H9 (cell line): ENCODE data around the gene JARID2. TPM values are rescaled to one million over a fixed set of nuclear protein-coding genes. Genes with fewer than 3 reads are reported as not detected.

Experiments used
- DNase-seq: peaks from one replicate; pipeline ENCODE4 v3.0.0-alpha.2; 2017
- H2AFZ ChIP-seq: one replicate; pipeline ENCODE4 v1.6.1; 2013; ENCODE audit warnings: mild to moderate bottlenecking, low read length, control low read depth, moderate library complexity
- H2AK5ac ChIP-seq: 2 replicates; pipeline ENCODE4 v1.6.1; 2013; ENCODE audit warnings: low read length, control low read depth, mixed read lengths; ENCODE audit not compliant: insufficient read length
- H2BK120ac ChIP-seq: one replicate; pipeline ENCODE4 v1.6.1; 2013; ENCODE audit warnings: low read depth, mild to moderate bottlenecking, low read length, control low read depth, inconsistent platforms; ENCODE audit not compliant: poor library complexity, severe bottlenecking
- H2BK12ac ChIP-seq: 2 replicates; pipeline ENCODE4 v1.6.1; 2013; ENCODE audit warnings: low read length, control low read depth, mixed read lengths, low read depth; ENCODE audit not compliant: insufficient read length
- H2BK15ac ChIP-seq: 2 replicates; pipeline ENCODE4 v1.6.1; 2013; ENCODE audit warnings: low read depth, low read length, control low read depth
- H2BK20ac ChIP-seq: one replicate; pipeline ENCODE4 v1.6.1; 2013; ENCODE audit warnings: low read depth, mild to moderate bottlenecking, low read length, control low read depth, inconsistent platforms; ENCODE audit not compliant: poor library complexity, severe bottlenecking
- H2BK5ac ChIP-seq: 2 replicates; pipeline ENCODE4 v1.6.1; 2013; ENCODE audit warnings: low read length, control low read depth, mixed read lengths; ENCODE audit not compliant: insufficient read length
- H3K14ac ChIP-seq: 2 replicates; pipeline ENCODE4 v1.6.1; 2013; ENCODE audit warnings: low read length, control low read depth; ENCODE audit not compliant: insufficient read depth
- H3K18ac ChIP-seq: 2 replicates; pipeline ENCODE4 v1.6.1; 2013; ENCODE audit warnings: low read depth, mild to moderate bottlenecking, mixed read lengths, low read length, control low read depth; ENCODE audit not compliant: insufficient read length
- H3K23ac ChIP-seq: 2 replicates; pipeline ENCODE4 v1.6.1; 2013; ENCODE audit warnings: low read length, control low read depth, mixed read lengths, low read depth; ENCODE audit not compliant: insufficient read length
- H3K23me2 ChIP-seq: 2 replicates; pipeline ENCODE4 v1.6.1; 2013; ENCODE audit warnings: low read depth, mild to moderate bottlenecking, mixed read lengths, low read length, control low read depth; ENCODE audit not compliant: insufficient read length, poor library complexity, severe bottlenecking
- H3K27ac ChIP-seq: 2 replicates; pipeline ENCODE4 v1.5.1; 2013; ENCODE audit warnings: low read length, control low read depth, mixed read lengths, low read depth; ENCODE audit not compliant: insufficient read length
- H3K27me3 ChIP-seq: 2 replicates; pipeline ENCODE4 v1.6.1; 2013; ENCODE audit warnings: low read length, control low read depth, inconsistent platforms; ENCODE audit not compliant: insufficient read depth
- H3K4ac ChIP-seq: 2 replicates; pipeline ENCODE4 v1.6.1; 2013; ENCODE audit warnings: low read depth, mild to moderate bottlenecking, control low read depth, inconsistent platforms, low read length, moderate library complexity
- H3K4me1 ChIP-seq: 2 replicates; pipeline ENCODE4 v1.6.1; 2013; ENCODE audit warnings: low read length, control low read depth, inconsistent platforms; ENCODE audit not compliant: insufficient read depth
- H3K4me2 ChIP-seq: 2 replicates; pipeline ENCODE4 v1.6.1; 2013; ENCODE audit warnings: low read length, control low read depth, mixed read lengths; ENCODE audit not compliant: insufficient read length, insufficient read depth
- H3K56ac ChIP-seq: 2 replicates; pipeline ENCODE4 v1.6.1; 2013; ENCODE audit warnings: low read depth, mild to moderate bottlenecking, mixed read lengths, low read length, control low read depth; ENCODE audit not compliant: insufficient read length
- H3K79me1 ChIP-seq: 2 replicates; pipeline ENCODE4 v1.6.1; 2013; ENCODE audit warnings: low read depth, mild to moderate bottlenecking, moderate library complexity, low read length, control low read depth, inconsistent platforms; ENCODE audit not compliant: insufficient read depth, poor library complexity, severe bottlenecking
- H3K79me2 ChIP-seq: 2 replicates; pipeline ENCODE4 v1.6.1; 2013; ENCODE audit warnings: low read length, control low read depth, inconsistent platforms; ENCODE audit not compliant: insufficient read depth
- H3K9ac ChIP-seq: 2 replicates; pipeline ENCODE4 v1.6.1; 2013; ENCODE audit warnings: low read length, control low read depth, mixed read lengths; ENCODE audit not compliant: insufficient read length; ENCODE audit errors: extremely low read depth
- H3K9me3 ChIP-seq: one replicate; pipeline ENCODE4 v1.6.1; 2013; ENCODE audit warnings: low read depth, low read length, inconsistent platforms; ENCODE audit not compliant: control insufficient read depth
- H3T11ph ChIP-seq: one replicate; pipeline ENCODE4 v1.6.1; 2013; ENCODE audit warnings: mild to moderate bottlenecking, low read length, control low read depth, inconsistent platforms
- H4K20me1 ChIP-seq: one replicate; pipeline ENCODE4 v1.6.1; 2013; ENCODE audit not compliant: control insufficient read depth, insufficient read length, insufficient read depth
- H4K5ac ChIP-seq: 2 replicates; pipeline ENCODE4 v1.6.1; 2013; ENCODE audit warnings: low read depth, mild to moderate bottlenecking, mixed read lengths, low read length, control low read depth; ENCODE audit not compliant: insufficient read length
- H4K8ac ChIP-seq: replicated peaks from 2 replicates; pipeline ENCODE4 v1.6.1; 2013; ENCODE audit warnings: low read length, control low read depth, mixed read lengths, low read depth; ENCODE audit not compliant: insufficient read length
- H4K91ac ChIP-seq: 2 replicates; pipeline ENCODE4 v1.6.1; 2013; ENCODE audit warnings: low read depth, mild to moderate bottlenecking, moderate library complexity, mixed read lengths, low read length, control low read depth; ENCODE audit not compliant: insufficient read length
- H3K27ac Mint-ChIP-seq, 3 experiments: 2 replicates in 2 of 3; 3 replicates in 1 of 3; pipeline ENCODE4 v1.8.0; 2020 to 2021; ENCODE audit warnings: mixed read lengths in 3 of 3, mild to moderate bottlenecking in 1 of 3, moderate library complexity in 1 of 3
- H3K27me3 Mint-ChIP-seq: 2 replicates; pipeline ENCODE4 v1.8.0; 2021; ENCODE audit warnings: low read depth, mild to moderate bottlenecking, moderate library complexity, mixed read lengths
- H3K36me3 Mint-ChIP-seq, 3 experiments: 2 replicates in 2 of 3; 3 replicates in 1 of 3; pipeline ENCODE4 v1.8.0; 2020 to 2021; ENCODE audit warnings: low read depth in 3 of 3, mixed read lengths in 3 of 3; ENCODE audit not compliant: insufficient read depth in 1 of 3
- H3K4me1 Mint-ChIP-seq, 2 experiments: 2 replicates each; pipeline ENCODE4 v1.8.0; 2020; ENCODE audit warnings: mixed read lengths in 2 of 2
- H3K4me3 Mint-ChIP-seq, 2 experiments: 2 replicates in 1 of 2; 3 replicates in 1 of 2; pipeline ENCODE4 v1.8.0; 2020 to 2021; ENCODE audit warnings: mild to moderate bottlenecking in 2 of 2, mixed read lengths in 2 of 2, moderate library complexity in 1 of 2
- H3K9me3 Mint-ChIP-seq, 2 experiments: 2 replicates in 1 of 2; 3 replicates in 1 of 2; pipeline ENCODE4 v1.8.0; 2020; ENCODE audit warnings: mild to moderate bottlenecking in 2 of 2, mixed read lengths in 2 of 2, moderate library complexity in 1 of 2
- WGBS: extraction: QIAGEN DNeasy Blood & Tissue Kit; methylation state at CpG from one replicate; pipeline ENCODE4 v1.1.7; 2013; ENCODE audit warnings: missing lambda C conversion rate, low lambda C conversion rate, mixed read lengths; ENCODE audit not compliant: insufficient read length; ENCODE audit errors: extremely low coverage; 5-methylcytosine and 5-hydroxymethylcytosine counted together
- total RNA-seq: library from RNA; stranded (reverse); gene quantifications from 2 replicates; pipeline ENCODE4 v1.2.1, GENCODE V29; 2021
- TF ChIP-seq, protein P1 (sequence below): fragments of 200-600 bp; sonication (generic); conservative IDR thresholded peaks from 3 replicates; pipeline ENCODE4 v1.8.0; 2021; ENCODE audit warnings: antibody characterized with exemption, mild to moderate bottlenecking

Gene JARID2
- total RNA-seq, 1 experiment from 2014 or later = 174 TPM

DNA sequence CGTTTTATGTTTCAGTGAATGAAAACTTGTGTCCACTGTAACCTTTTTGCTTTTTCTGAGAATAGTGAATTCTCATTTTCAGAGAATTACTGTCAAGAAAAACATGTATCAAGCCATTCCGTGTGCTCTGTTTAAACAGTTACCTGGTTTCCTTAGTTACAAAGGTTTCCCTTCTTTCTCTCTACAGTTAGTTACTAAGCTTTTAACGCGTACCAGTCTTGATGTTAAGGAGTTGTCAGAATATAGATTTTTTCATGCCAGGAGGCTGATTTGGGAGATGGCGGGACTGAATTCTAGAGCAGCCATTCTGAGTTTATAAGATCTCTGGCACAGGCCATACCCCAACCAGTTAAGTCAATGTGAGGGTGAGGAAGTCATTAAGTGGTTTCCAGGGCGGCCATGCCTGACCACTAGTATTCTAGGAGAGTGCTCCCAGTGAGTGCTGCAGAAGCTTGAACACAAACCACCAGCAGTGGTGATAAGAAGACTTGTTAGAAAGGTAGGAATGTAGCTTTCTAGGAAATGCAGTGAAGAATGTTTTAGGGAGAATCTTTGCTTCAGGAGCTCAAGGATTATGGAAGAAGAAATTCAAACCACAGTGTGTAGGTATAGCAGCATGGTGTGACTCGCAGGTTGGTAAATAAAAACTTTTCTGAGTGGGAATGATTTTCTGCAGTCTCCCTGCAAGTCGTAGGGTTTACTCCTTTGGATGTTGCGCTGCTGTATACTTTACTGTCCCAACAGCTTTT lies 112.9 kb downstream of the JARID2 start:
- Histone ChIP-seq H3K27me3 (no peaks in the 10 kb centered on the region), H3K4me2 (no peak overlapping the region), H3K79me1 (no peaks in the 10 kb centered on the region), H2AK5ac (no peak overlapping the region), H3K79me2 (peaks cover 92% of the 10 kb centered on the region), H4K20me1 (no peaks in the 10 kb centered on the region), H3K23me2 (no peaks in the 10 kb centered on the region), H4K5ac (no peak overlapping the region), H2BK20ac (no peak overlapping the region), H2BK15ac (no peak overlapping the region), H4K8ac (no peak overlapping the region), H3K9ac (no peak overlapping the region), H3K23ac (no peak overlapping the region), H2BK5ac (no peak overlapping the region), H3K27ac (no peak overlapping the region), H3K56ac (no peak overlapping the region), H3K14ac (no peak overlapping the region), H3K4ac (no peak overlapping the region), H2AFZ (no peak overlapping the region), H4K91ac (no peak overlapping the region), H3T11ph (no peak overlapping the region), H2BK120ac (no peak overlapping the region), H2BK12ac (no peak overlapping the region), H3K18ac (no peak overlapping the region), H3K9me3 (no peaks in the 10 kb centered on the region), H3K4me1 (peaks cover 23% of the 10 kb centered on the region)
- H3K27ac Mint-ChIP-seq = peak overlapping the region; percentile 28 to 71 (median 56); a peak in 5 of 7 replicates
- TF ChIP-seq, protein P1, sequence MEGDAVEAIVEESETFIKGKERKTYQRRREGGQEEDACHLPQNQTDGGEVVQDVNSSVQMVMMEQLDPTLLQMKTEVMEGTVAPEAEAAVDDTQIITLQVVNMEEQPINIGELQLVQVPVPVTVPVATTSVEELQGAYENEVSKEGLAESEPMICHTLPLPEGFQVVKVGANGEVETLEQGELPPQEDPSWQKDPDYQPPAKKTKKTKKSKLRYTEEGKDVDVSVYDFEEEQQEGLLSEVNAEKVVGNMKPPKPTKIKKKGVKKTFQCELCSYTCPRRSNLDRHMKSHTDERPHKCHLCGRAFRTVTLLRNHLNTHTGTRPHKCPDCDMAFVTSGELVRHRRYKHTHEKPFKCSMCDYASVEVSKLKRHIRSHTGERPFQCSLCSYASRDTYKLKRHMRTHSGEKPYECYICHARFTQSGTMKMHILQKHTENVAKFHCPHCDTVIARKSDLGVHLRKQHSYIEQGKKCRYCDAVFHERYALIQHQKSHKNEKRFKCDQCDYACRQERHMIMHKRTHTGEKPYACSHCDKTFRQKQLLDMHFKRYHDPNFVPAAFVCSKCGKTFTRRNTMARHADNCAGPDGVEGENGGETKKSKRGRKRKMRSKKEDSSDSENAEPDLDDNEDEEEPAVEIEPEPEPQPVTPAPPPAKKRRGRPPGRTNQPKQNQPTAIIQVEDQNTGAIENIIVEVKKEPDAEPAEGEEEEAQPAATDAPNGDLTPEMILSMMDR = no peak
- H3K27me3 Mint-ChIP-seq = no peaks in the 10 kb centered on the region
- no peaks in the 10 kb centered on the region for H3K9me3 Mint-ChIP-seq
- peaks cover 0 to 6% (median 0%) of the 10 kb centered on the region in 3 experiments; a peak in 3 of 7 replicates for H3K36me3 Mint-ChIP-seq
- no CpG with 5 or more reads among the region's 9 CpGs for WGBS
- no peak overlapping the region for H3K4me3 Mint-ChIP-seq
- peaks cover 45 to 52% of the 10 kb centered on the region in 2 experiments for H3K4me1 Mint-ChIP-seq
- DNase-seq = no peak
